Activated CD8-positive, alpha-beta memory T cell treated with anti-CD3 and anti-CD28 coated beads, Interleukin-2, amount 10 ng/mL, durations not matched to agents 7 days and 5 days (primary cell): Measurements from ENCODE around the gene SCGB2B2. TPM values are rescaled to one million over a fixed set of nuclear protein-coding genes. Genes with fewer than 3 reads are reported as not detected.
"Not testable (repeated sequence)": the region's sequence is repeated elsewhere in the genome, so short reads cannot be mapped to it uniquely, and the experiment has no call there.

ENCODE experiments used
- ATAC-seq: fragments of 150-1000 bp; cut with Tn5 transposase; one replicate; pipeline ENCODE4 v1.10.0; 2021; ENCODE audit warnings: moderate library complexity
- CTCF ChIA-PET: fragments of 350-600 bp; sonication (Branson Sonifier 250); formaldehyde crosslinking; loops from one replicate; lab custom pipeline; 2021; ENCODE audit warnings: antibody characterized with exemption; lab: Charles Lee
- DNase-seq: peaks from one replicate; pipeline ENCODE4 v3.0.0-alpha.2; 2020
- H3K27ac Mint-ChIP-seq: one replicate; pipeline ENCODE4 v1.8.0; 2021; ENCODE audit warnings: mild to moderate bottlenecking, mixed read lengths
- H3K27me3 Mint-ChIP-seq: one replicate; pipeline ENCODE4 v1.8.0; 2021; ENCODE audit warnings: mixed read lengths
- H3K36me3 Mint-ChIP-seq: one replicate; pipeline ENCODE4 v1.8.0; 2021; ENCODE audit warnings: mild to moderate bottlenecking, mixed read lengths
- H3K4me1 Mint-ChIP-seq: one replicate; pipeline ENCODE4 v1.8.0; 2021; ENCODE audit warnings: mixed read lengths
- H3K4me3 Mint-ChIP-seq: one replicate; pipeline ENCODE4 v1.8.0; 2021; ENCODE audit warnings: mild to moderate bottlenecking, moderate library complexity, mixed read lengths
- H3K9me3 Mint-ChIP-seq: one replicate; pipeline ENCODE4 v1.8.0; 2022; ENCODE audit warnings: low read depth, mixed read lengths
- total RNA-seq, 2 experiments: library from RNA; stranded (reverse); gene quantifications; one replicate each; pipeline ENCODE4 v1.2.3, GENCODE V29; 2021

The SCGB2B2 gene
- total RNA-seq, 2 experiments from 2014 or later = 0.23 TPM; not detected in 1

DNA sequence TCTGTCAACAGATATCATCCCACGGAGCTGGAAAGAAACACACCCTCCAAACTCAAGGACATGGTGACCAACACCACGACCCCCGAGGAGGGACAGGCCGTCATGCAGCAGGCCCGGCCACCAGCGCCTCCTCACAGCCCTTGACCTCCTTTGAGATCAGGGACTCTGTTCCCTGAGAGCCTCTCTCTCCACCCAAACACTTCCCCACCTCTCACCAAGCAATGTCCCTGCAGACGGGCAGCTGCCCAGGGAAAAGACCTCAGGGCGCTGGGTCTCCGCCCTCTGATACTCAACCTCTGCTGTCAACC is 10.0 kb downstream of the SCGB2B2 start:
- ATAC-seq (no peak), DNase-seq (no peak)
- H3K36me3 Mint-ChIP-seq = peaks cover 4% of the 10 kb centered on the region
- peak overlapping the region; percentile 8 for H3K4me3 Mint-ChIP-seq
- no peaks in the 10 kb centered on the region for H3K27me3 Mint-ChIP-seq
- CTCF ChIA-PET = no interaction called here
- H3K4me1 Mint-ChIP-seq = peaks cover 12% of the 10 kb centered on the region
- H3K9me3 Mint-ChIP-seq = no peaks in the 10 kb centered on the region
- H3K27ac Mint-ChIP-seq = peak overlapping the region; percentile 76

- Mint-ChIP-seq H3K4me1 (peaks cover 12% of the 10 kb centered on the region), H3K36me3 (peaks cover 5% of the 10 kb centered on the region), H3K27ac (no peak overlapping the region), H3K27me3 (no peaks in the 10 kb centered on the region), H3K9me3 (no peaks in the 10 kb centered on the region), H3K4me3 (no peak overlapping the region)
- CTCF ChIA-PET = no interaction called here
- ATAC-seq = no peak
- DNase-seq = no peak
Observed at GRCh38 chr19:34666200-34666957, 10.6 kb downstream of the SCGB2B2 start.

- ATAC-seq, H3K4me3 Mint-ChIP-seq, DNase-seq, H3K9me3 Mint-ChIP-seq, H3K27ac Mint-ChIP-seq, CTCF ChIA-PET, H3K36me3 Mint-ChIP-seq, H3K27me3 Mint-ChIP-seq: not testable (repeated sequence)
- peaks cover 12% of the 10 kb centered on the region for H3K4me1 Mint-ChIP-seq
Observed at GRCh38 chr19:34665275-34665674, 11.7 kb downstream of the SCGB2B2 start.

- peaks cover 12% of the 10 kb centered on the region for H3K4me1 Mint-ChIP-seq
- H3K27me3 Mint-ChIP-seq = no peaks in the 10 kb centered on the region
- CTCF ChIA-PET = no interaction called here
Observed at GRCh38 chr19:34664870-34665269, 12.1 kb downstream of the SCGB2B2 start.

GRCh38 chr19:34664168-34664567 is 12.8 kb downstream of the SCGB2B2 start:
- DNase-seq (no peak), ATAC-seq (no peak)
- H3K27ac Mint-ChIP-seq = no peak overlapping the region
- CTCF ChIA-PET = no interaction called here
- H3K9me3 Mint-ChIP-seq = no peaks in the 10 kb centered on the region
- H3K27me3 Mint-ChIP-seq = peaks cover 2% of the 10 kb centered on the region
- no peak overlapping the region for H3K4me3 Mint-ChIP-seq
- peaks cover 12% of the 10 kb centered on the region for H3K4me1 Mint-ChIP-seq
- peaks cover 6% of the 10 kb centered on the region for H3K36me3 Mint-ChIP-seq

More at GRCh38 chr19:34664870-34665269, 12.1 kb downstream of the SCGB2B2 start:
- Mint-ChIP-seq H3K27ac (no peak overlapping the region), H3K9me3 (no peaks in the 10 kb centered on the region), H3K4me3 (no peak overlapping the region), H3K36me3 (peaks cover 6% of the 10 kb centered on the region)
- DNase-seq (no peak), ATAC-seq (no peak)

GRCh38 chr19:34662919-34663318 is 14.0 kb downstream of the SCGB2B2 start:
- peaks cover 6% of the 10 kb centered on the region for H3K36me3 Mint-ChIP-seq
- CTCF ChIA-PET = interaction anchor here (0.8 kb wide), 1 partner anchor 22 kb away, joined by 3 read pairs; no protein-coding TSS in a partner anchor
- no peak overlapping the region for H3K27ac Mint-ChIP-seq

DNA sequence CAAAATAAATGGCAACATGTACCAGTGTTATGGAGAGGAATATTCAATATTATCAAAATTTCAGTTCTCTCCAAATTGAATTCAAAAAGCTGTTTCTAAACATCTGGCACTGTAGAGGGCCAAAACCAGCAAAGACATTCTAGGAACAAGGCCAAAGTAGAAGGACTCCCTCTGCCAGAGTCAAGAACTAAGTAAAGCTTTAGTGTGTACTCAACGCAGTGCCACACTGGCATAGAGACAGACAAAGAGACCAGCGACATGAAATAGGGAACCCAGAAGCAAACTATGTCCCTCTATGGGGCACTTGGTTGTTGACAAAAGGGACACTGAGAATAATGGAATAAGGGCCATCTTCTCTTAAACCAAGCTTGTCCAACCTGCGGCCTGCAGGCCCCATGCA is 15.6 kb downstream of the SCGB2B2 start:
- no peak overlapping the region for H3K27ac Mint-ChIP-seq
- no peaks in the 10 kb centered on the region for H3K9me3 Mint-ChIP-seq
- H3K4me1 Mint-ChIP-seq = peaks cover 6% of the 10 kb centered on the region
- ATAC-seq = no peak
- H3K4me3 Mint-ChIP-seq = no peak overlapping the region
- H3K36me3 Mint-ChIP-seq = peaks cover 3% of the 10 kb centered on the region
- no peak for DNase-seq
- peaks cover 4% of the 10 kb centered on the region for H3K27me3 Mint-ChIP-seq
- CTCF ChIA-PET = interaction anchor here (1.2 kb wide), 1 partner anchor 21 kb away, joined by 3 read pairs; no protein-coding TSS in a partner anchor

More at GRCh38 chr19:34662919-34663318, 14.0 kb downstream of the SCGB2B2 start:
- ATAC-seq (peak; percentile 79), DNase-seq (peak; percentile 57)
- Mint-ChIP-seq H3K4me3 (no peak overlapping the region), H3K27me3 (peaks cover 4% of the 10 kb centered on the region), H3K9me3 (no peaks in the 10 kb centered on the region), H3K4me1 (peaks cover 12% of the 10 kb centered on the region)

DNA sequence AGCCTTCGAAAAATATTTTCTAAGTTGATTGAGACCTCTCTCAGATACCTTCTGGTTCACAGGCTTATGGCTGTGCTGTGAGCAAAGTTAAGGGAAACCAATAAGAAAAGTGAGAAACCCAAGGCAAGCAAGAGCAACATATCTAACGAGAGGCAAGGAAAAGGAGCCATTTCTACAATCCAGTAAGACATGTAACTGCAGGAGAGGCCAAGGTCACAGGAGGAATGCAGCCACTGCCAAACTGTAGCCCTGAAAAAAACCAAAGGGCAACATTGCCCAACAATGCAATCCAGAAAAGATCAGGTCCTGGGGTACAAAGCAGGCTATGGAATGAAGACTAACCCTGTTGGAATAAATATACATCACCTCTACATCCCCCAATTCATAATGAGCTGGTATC is 21.3 kb downstream of the SCGB2B2 start:
- no peaks in the 10 kb centered on the region for H3K4me1 Mint-ChIP-seq
- H3K36me3 Mint-ChIP-seq = no peaks in the 10 kb centered on the region
- no peak overlapping the region for H3K27ac Mint-ChIP-seq

DNA sequence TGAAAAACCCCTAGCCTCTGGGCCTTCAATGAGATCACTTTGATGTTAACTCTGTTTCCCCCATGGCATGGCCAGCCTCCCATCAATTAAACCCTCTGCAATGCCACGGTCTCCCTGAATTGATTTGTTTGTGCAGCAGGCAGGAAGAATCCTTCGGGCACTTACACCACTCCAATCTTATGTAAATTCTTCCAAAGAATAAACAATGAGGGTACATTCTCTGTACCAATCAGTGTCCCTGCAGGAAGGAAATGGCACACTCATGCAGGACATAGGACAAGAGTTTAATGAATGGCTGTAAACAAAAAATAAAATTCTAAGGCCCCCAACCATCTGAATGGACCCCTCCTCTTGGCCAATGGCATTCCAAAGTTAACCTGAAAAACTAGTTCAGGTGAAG is 22.2 kb downstream of the SCGB2B2 start:
- DNase-seq = no peak
- Mint-ChIP-seq H3K27me3 (peaks cover 7% of the 10 kb centered on the region), H3K9me3 (peaks cover 6% of the 10 kb centered on the region), H3K4me1 (no peaks in the 10 kb centered on the region), H3K4me3 (no peak overlapping the region), H3K36me3 (no peaks in the 10 kb centered on the region), H3K27ac (no peak overlapping the region)
- ATAC-seq = no peak
- CTCF ChIA-PET = no interaction called here

More for the DNA sequence above, 21.3 kb downstream of the SCGB2B2 start:
- CTCF ChIA-PET = no interaction called here
- DNase-seq = no peak
- no peak for ATAC-seq
- peaks cover 6% of the 10 kb centered on the region for H3K9me3 Mint-ChIP-seq
- peaks cover 7% of the 10 kb centered on the region for H3K27me3 Mint-ChIP-seq
- no peak overlapping the region for H3K4me3 Mint-ChIP-seq

GRCh38 chr19:34651747-34652146 is 25.2 kb downstream of the SCGB2B2 start:
- ATAC-seq = no peak
- no peak overlapping the region for H3K27ac Mint-ChIP-seq
- CTCF ChIA-PET = interaction anchor here (2.8 kb wide), 1 partner anchor 12 kb away, joined by 8 read pairs; no protein-coding TSS in a partner anchor
- no peaks in the 10 kb centered on the region for H3K36me3 Mint-ChIP-seq
- peaks cover 6% of the 10 kb centered on the region for H3K9me3 Mint-ChIP-seq
- peaks cover 3% of the 10 kb centered on the region for H3K27me3 Mint-ChIP-seq
- H3K4me1 Mint-ChIP-seq = no peaks in the 10 kb centered on the region
- no peak for DNase-seq
- H3K4me3 Mint-ChIP-seq = no peak overlapping the region

- DNase-seq (no peak), ATAC-seq (no peak)
- H3K36me3 Mint-ChIP-seq = no peaks in the 10 kb centered on the region
- CTCF ChIA-PET = no interaction called here
- H3K4me1 Mint-ChIP-seq = no peaks in the 10 kb centered on the region
- peaks cover 3% of the 10 kb centered on the region for H3K27me3 Mint-ChIP-seq
- H3K4me3 Mint-ChIP-seq = no peak overlapping the region
- H3K27ac Mint-ChIP-seq = no peak overlapping the region
- H3K9me3 Mint-ChIP-seq = peaks cover 6% of the 10 kb centered on the region
Observed at GRCh38 chr19:34649886-34650543, 26.9 kb downstream of the SCGB2B2 start.

GRCh38 chr19:34645551-34645950 is 31.4 kb downstream of the SCGB2B2 start:
- Mint-ChIP-seq H3K27me3 (no peaks in the 10 kb centered on the region), H3K4me1 (no peaks in the 10 kb centered on the region), H3K9me3 (no peaks in the 10 kb centered on the region), H3K27ac (no peak overlapping the region), H3K36me3 (no peaks in the 10 kb centered on the region), H3K4me3 (no peak overlapping the region)
- CTCF ChIA-PET = interaction anchor here (0.6 kb wide), 1 partner anchor 819 kb away, joined by 3 read pairs; no protein-coding TSS in a partner anchor
- DNase-seq (no peak), ATAC-seq (no peak)

GRCh38 chr19:34644991-34645461 is 31.9 kb downstream of the SCGB2B2 start:
- no peak overlapping the region for H3K4me3 Mint-ChIP-seq
- H3K27me3 Mint-ChIP-seq = no peaks in the 10 kb centered on the region
- CTCF ChIA-PET = interaction anchor here (0.8 kb wide), 1 partner anchor 11 kb away, joined by 3 read pairs; no protein-coding TSS in a partner anchor
- DNase-seq (no peak), ATAC-seq (no peak)
- no peaks in the 10 kb centered on the region for H3K36me3 Mint-ChIP-seq
- no peaks in the 10 kb centered on the region for H3K9me3 Mint-ChIP-seq
- no peak overlapping the region for H3K27ac Mint-ChIP-seq
- no peaks in the 10 kb centered on the region for H3K4me1 Mint-ChIP-seq

- Mint-ChIP-seq H3K27ac (no peak overlapping the region), H3K9me3 (no peaks in the 10 kb centered on the region), H3K36me3 (no peaks in the 10 kb centered on the region), H3K27me3 (no peaks in the 10 kb centered on the region), H3K4me3 (no peak overlapping the region), H3K4me1 (no peaks in the 10 kb centered on the region)
- ATAC-seq (no peak), DNase-seq (no peak)
- CTCF ChIA-PET = no interaction called here
Observed at GRCh38 chr19:34642241-34642640, 34.7 kb downstream of the SCGB2B2 start.
